ENCODE measurements around the gene LBP. TPM values are rescaled to one million over a fixed set of nuclear protein-coding genes. Genes with fewer than 3 reads are reported as not detected.
"Not testable (repeated sequence)": the region's sequence is repeated elsewhere in the genome, so short reads cannot be mapped to it uniquely, and the experiment has no call there.

The LBP gene
- total RNA-seq, 1 donor from 2014 or later, result not detected

- Mint-ChIP-seq H3K27me3 (peaks cover 36% of the 10 kb centered on the region), H3K4me3 (ENCODE audit: low read depth) (no peak overlapping the region), H3K9me3 (ENCODE audit: low read depth) (peaks cover 7% of the 10 kb centered on the region), H3K36me3 (ENCODE audit: insufficient read depth) (no peaks in the 10 kb centered on the region), H3K4me1 (ENCODE audit: low read depth) (peaks cover 1% of the 10 kb centered on the region), H3K27ac (no peak overlapping the region)
- no peak for TF ChIP-seq CTCF (IDR thresholded peaks at IDR 0.05; ENCODE audit: unreplicated experiment)
- no peak for DNase-seq (ENCODE audit: low spot score, unreplicated experiment)
These were observed 9.6 kb upstream of the LBP start for GRCh38 chr20:38336726-38337125.

- peaks cover 30% of the 10 kb centered on the region for H3K27me3 Mint-ChIP-seq
- H3K9me3 Mint-ChIP-seq (ENCODE audit: low read depth), result peaks cover 7% of the 10 kb centered on the region
- peak; percentile 19 for DNase-seq (ENCODE audit: low spot score, unreplicated experiment)
- peak; percentile 58 for TF ChIP-seq CTCF (IDR thresholded peaks at IDR 0.05; ENCODE audit: unreplicated experiment)
- no peak overlapping the region for H3K4me3 Mint-ChIP-seq (ENCODE audit: low read depth)
- no peaks in the 10 kb centered on the region for H3K36me3 Mint-ChIP-seq (ENCODE audit: insufficient read depth)
- peaks cover 1% of the 10 kb centered on the region for H3K4me1 Mint-ChIP-seq (ENCODE audit: low read depth)
- H3K27ac Mint-ChIP-seq, result no peak overlapping the region
These were observed 8.6 kb upstream of the LBP start for GRCh38 chr20:38337561-38338140.

GRCh38 chr20:38338849-38339520, 7.3 kb upstream of the LBP start:
- no peak for DNase-seq (ENCODE audit: low spot score, unreplicated experiment)
- peaks cover 28% of the 10 kb centered on the region for H3K27me3 Mint-ChIP-seq
- peaks cover 5% of the 10 kb centered on the region for H3K4me1 Mint-ChIP-seq (ENCODE audit: low read depth)
- H3K27ac Mint-ChIP-seq, result no peak overlapping the region
- no peak overlapping the region for H3K4me3 Mint-ChIP-seq (ENCODE audit: low read depth)
- peaks cover 7% of the 10 kb centered on the region for H3K9me3 Mint-ChIP-seq (ENCODE audit: low read depth)
- no peaks in the 10 kb centered on the region for H3K36me3 Mint-ChIP-seq (ENCODE audit: insufficient read depth)
- peak; percentile 34 for TF ChIP-seq CTCF (IDR thresholded peaks at IDR 0.05; ENCODE audit: unreplicated experiment)

GRCh38 chr20:38339521-38339896, 6.8 kb upstream of the LBP start:
- not testable (repeated sequence) for H3K4me1 Mint-ChIP-seq (ENCODE audit: low read depth); DNase-seq (ENCODE audit: low spot score, unreplicated experiment); H3K9me3 Mint-ChIP-seq (ENCODE audit: low read depth); H3K4me3 Mint-ChIP-seq (ENCODE audit: low read depth); H3K36me3 Mint-ChIP-seq (ENCODE audit: insufficient read depth); H3K27ac Mint-ChIP-seq
- H3K27me3 Mint-ChIP-seq, result peaks cover 26% of the 10 kb centered on the region

GRCh38 chr20:38339997-38340396, 6.3 kb upstream of the LBP start:
- TF ChIP-seq CTCF (IDR thresholded peaks at IDR 0.05; ENCODE audit: unreplicated experiment), result no peak
- Mint-ChIP-seq H3K4me1 (ENCODE audit: low read depth) (peaks cover 5% of the 10 kb centered on the region), H3K9me3 (ENCODE audit: low read depth) (peaks cover 7% of the 10 kb centered on the region), H3K27me3 (peaks cover 23% of the 10 kb centered on the region), H3K27ac (no peak overlapping the region), H3K4me3 (ENCODE audit: low read depth) (no peak overlapping the region), H3K36me3 (ENCODE audit: insufficient read depth) (no peaks in the 10 kb centered on the region)
- DNase-seq (ENCODE audit: low spot score, unreplicated experiment), result no peak

GRCh38 chr20:38340693-38341092, 5.6 kb upstream of the LBP start:
- no peak for DNase-seq (ENCODE audit: low spot score, unreplicated experiment)
- no peak for TF ChIP-seq CTCF (IDR thresholded peaks at IDR 0.05; ENCODE audit: unreplicated experiment)
- Mint-ChIP-seq H3K9me3 (ENCODE audit: low read depth) (peaks cover 7% of the 10 kb centered on the region), H3K27ac (no peak overlapping the region), H3K4me1 (ENCODE audit: low read depth) (peaks cover 5% of the 10 kb centered on the region), H3K27me3 (peaks cover 16% of the 10 kb centered on the region), H3K4me3 (ENCODE audit: low read depth) (no peak overlapping the region), H3K36me3 (ENCODE audit: insufficient read depth) (no peaks in the 10 kb centered on the region)
